DMS114 treated with DMSO at 0.1 percent for 48 hours (cell line): ENCODE results near the gene GNPDA1.

Experiments
- DNase-seq: peaks from one replicate; lab custom pipeline; 2025; ENCODE audit not compliant: unreplicated experiment; lab: John Stamatoyannopoulos, UW

The GNPDA1 gene

GRCh38 chr5:141958113-141958512, 54.7 kb downstream of the GNPDA1 start, which contains the start of gene PCDH12:
Gene PCDH12 (minus strand): TSS chr5:141958202. CDS start chr5:141957851, 351 bp downstream.
- DNase-seq = no peak

GRCh38 chr5:141957367-141957996, 55.3 kb downstream of the GNPDA1 start:
- DNase-seq = no peak

- DNase-seq = no peak
Measured at GRCh38 chr5:141954194-141954593, 58.6 kb downstream of the GNPDA1 start.

GRCh38 chr5:141952020-141952419, 60.8 kb downstream of the GNPDA1 start:
- no peak for DNase-seq

- DNase-seq = no peak
Measured at GRCh38 chr5:141951332-141951781, 61.5 kb downstream of the GNPDA1 start.
